C4-2B (cell line): ENCODE measurements around the gene FZR1.

Experiments
- H3K27ac ChIP-seq: fragments of 450-650 bp; 2 replicates; pipeline ENCODE4 v1.5.1; 2017
- ZFX ChIP-seq: fragments of 450-650 bp; IDR thresholded peaks from 2 replicates; pipeline ENCODE4 v1.6.1; 2017
- TF ChIP-seq, protein P1 (sequence below): fragments of 450-650 bp; conservative IDR thresholded peaks from 2 replicates; pipeline ENCODE4 v1.5.1; 2017; ENCODE audit warnings: mild to moderate bottlenecking

The FZR1 gene

DNA sequence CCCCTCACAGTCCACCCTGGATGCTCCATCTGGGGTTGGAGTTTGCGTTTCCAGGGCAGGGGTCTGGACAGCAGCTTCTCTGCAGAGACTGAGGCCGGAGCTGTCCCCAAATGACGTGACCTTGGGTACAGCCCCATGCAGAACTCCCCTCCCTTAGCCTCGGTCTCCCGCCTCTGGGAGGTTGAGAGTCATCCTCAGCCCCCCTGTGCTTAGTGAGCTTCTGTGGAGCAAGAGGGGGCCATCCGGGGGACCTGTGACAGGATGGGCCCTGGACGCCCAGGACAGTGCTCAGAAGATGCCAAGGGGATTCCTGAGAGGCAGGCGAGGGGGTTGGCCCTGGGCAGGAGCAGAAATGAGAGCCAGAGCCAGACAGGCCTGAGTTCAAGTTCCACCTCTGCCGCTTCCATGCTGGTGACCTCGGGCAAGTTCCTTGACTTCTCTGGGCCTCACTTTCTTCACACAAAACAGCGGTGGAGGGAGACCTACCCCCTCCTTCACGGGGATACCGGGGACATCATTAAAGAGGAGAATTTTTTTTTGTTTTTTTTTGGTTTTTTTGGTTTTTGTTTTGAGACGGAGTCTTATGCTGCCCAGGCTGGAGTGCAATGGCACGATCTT is 46.0 kb upstream of the FZR1 start:
- TF ChIP-seq, protein P1, sequence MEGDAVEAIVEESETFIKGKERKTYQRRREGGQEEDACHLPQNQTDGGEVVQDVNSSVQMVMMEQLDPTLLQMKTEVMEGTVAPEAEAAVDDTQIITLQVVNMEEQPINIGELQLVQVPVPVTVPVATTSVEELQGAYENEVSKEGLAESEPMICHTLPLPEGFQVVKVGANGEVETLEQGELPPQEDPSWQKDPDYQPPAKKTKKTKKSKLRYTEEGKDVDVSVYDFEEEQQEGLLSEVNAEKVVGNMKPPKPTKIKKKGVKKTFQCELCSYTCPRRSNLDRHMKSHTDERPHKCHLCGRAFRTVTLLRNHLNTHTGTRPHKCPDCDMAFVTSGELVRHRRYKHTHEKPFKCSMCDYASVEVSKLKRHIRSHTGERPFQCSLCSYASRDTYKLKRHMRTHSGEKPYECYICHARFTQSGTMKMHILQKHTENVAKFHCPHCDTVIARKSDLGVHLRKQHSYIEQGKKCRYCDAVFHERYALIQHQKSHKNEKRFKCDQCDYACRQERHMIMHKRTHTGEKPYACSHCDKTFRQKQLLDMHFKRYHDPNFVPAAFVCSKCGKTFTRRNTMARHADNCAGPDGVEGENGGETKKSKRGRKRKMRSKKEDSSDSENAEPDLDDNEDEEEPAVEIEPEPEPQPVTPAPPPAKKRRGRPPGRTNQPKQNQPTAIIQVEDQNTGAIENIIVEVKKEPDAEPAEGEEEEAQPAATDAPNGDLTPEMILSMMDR = no peak
- TF ChIP-seq ZFX = no peak
- H3K27ac ChIP-seq = no peak overlapping the region

DNA sequence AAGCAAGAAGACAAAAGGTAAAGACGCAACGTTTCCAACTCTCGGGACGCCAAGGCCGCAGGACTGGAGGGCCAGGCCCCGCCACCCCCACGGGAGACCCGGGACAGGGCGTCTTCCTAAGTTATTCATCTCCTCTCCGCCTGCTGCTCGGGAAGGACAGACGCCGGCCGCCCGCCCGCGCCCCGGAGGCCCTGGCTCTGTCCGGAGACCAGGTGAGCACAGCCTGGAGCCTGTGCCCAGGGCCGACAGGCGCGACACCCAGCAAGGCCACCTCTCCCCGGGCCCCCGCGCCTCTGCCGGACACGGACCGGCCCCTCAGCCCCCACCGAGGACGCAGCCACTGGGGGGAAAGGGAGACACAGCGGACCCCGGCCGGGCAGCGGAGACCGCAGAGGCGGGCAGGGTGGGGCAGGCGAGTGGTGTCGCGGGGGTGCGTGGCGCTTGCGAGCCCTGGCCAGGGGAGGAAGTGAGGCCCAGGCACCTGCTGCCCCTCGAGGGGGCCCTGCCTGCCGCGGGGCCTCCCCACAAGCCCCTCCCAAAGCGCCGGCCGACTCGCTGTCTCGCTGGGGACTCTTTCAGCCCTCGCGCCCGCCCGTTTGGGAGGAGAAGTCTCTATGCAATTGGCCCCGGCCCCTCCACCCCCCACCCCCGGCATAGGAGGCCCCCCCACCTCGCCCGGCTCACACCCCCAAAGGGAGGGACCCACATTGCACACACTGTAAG is 43.0 kb upstream of the FZR1 start:
- H3K27ac ChIP-seq = no peak overlapping the region
- no peak for TF ChIP-seq ZFX
- TF ChIP-seq, protein P1 = no peak

GRCh38 chr19:3463714-3464586 is 42.2 kb upstream of the FZR1 start:
- TF ChIP-seq ZFX = no peak
- TF ChIP-seq, protein P1 = no peak
- no peak overlapping the region for H3K27ac ChIP-seq

- no peak overlapping the region for H3K27ac ChIP-seq
- no peak for TF ChIP-seq ZFX
- TF ChIP-seq, protein P1 = no peak
These were observed 41.4 kb upstream of the FZR1 start for GRCh38 chr19:3464587-3465235.

- TF ChIP-seq ZFX = no peak
- TF ChIP-seq, protein P1 = no peak
- H3K27ac ChIP-seq = no peak overlapping the region
These were observed 40.6 kb upstream of the FZR1 start for GRCh38 chr19:3465552-3465951.

GRCh38 chr19:3466635-3467034 is 39.5 kb upstream of the FZR1 start:
- H3K27ac ChIP-seq = no peak overlapping the region
- no peak for TF ChIP-seq ZFX
- TF ChIP-seq, protein P1 = no peak
